HG02870 (cell line): ENCODE results near the gene SYCE1.
"Not testable (repeated sequence)": the region's sequence is repeated elsewhere in the genome, so short reads cannot be mapped to it uniquely, and the experiment has no call there.

Source experiments
- ATAC-seq: cut with Tn5 transposase; IDR thresholded peaks from one replicate; pipeline ENCODE4 v1.9.1; 2021; ENCODE audit warnings: mild to moderate bottlenecking, moderate library complexity; ENCODE audit not compliant: unreplicated experiment

SYCE1 gene

DNA sequence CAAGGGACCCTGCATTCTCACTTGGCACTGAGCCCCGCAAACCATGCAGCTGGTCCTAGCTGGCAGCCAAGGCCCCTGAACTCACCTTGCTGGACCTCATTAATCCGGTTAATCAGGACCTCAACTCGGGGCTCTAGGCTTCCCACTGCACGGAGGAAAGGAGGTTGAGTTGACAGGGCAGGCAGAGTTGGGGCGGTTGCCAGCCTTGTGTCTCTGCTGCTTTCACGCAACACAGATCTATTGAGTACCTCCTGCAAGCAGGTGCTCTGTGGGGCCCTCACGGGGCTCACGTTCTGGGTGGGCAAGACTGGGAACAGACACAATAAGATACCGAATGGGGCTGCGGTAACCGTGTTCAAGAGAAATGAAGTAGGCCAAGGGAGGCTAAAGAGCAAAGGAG lies 6.2 kb downstream of the SYCE1 start:
- no peak for ATAC-seq

DNA sequence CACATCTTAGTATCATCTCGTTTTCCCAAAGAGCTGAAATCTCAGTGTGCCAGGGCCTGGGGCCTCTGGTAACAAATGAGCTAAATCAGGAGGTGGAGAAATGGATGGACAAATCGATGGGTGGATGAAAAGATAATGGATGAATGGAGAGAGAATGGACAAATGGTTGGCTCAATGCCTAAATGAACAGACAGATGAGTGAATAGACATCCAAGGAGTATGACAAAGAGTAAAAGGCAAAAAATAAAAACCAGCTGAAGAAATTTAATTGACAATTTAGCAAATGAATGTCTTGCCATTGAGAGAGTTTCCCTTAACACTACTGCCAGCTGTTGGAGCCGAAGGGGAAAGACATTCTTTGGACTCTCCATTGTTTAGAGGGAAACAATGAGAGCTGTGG lies 8.0 kb downstream of the SYCE1 start:
- no peak for ATAC-seq

GRCh38 chr10:133555521-133555920 lies 9.9 kb downstream of the SYCE1 start:
- no peak for ATAC-seq

- ATAC-seq = no peak
These were observed 10.8 kb downstream of the SYCE1 start for GRCh38 chr10:133554600-133554999.

GRCh38 chr10:133544506-133544905 lies 20.9 kb downstream of the SYCE1 start:
- ATAC-seq = no peak

GRCh38 chr10:133541441-133541975 lies 23.9 kb downstream of the SYCE1 start:
- not testable (repeated sequence) for ATAC-seq

DNA sequence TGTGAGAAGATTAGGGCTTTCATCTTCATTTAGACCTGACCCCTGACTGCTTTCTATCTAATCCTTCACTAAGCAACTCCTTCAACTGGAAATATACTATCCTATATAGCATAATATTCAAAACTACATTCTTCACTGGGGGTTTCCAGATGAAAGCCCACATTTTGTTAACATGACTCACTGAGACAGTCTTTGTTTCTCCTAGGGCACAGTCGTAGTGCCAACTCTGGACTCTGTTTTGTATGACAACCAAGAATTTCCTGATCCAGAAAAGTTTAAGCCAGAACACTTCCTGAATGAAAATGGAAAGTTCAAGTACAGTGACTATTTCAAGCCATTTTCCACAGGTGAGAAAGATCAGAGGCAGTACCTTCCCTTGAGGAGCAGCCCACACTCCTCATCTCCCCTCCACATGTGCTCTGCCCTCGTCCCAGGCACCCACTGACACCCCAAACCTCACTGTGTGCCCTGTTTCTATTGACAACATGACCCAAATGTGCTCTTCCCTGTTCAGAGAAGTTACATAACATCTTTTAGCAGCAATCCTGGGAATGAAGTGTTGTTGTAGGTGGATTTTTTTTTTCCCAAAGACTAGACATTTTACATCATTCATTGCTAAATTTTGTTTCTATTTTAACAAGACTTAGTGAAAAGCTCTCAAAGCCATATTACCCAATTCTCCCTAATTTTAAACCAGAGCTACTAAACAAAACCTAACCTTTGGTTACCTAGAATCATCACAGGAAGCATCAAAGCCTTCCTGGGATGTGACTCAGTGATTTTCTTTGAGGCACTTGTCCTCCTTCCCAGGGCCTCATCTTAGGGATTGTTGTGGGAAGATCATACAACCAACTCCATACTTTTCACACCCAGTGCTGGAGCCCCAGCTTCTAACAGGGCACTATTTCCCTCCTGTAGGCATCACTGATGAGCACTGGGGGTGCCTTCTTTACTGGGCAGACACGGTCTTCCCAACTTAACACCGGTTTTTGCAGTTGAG lies 27.5 kb downstream of the SYCE1 start:
- no peak for ATAC-seq

DNA sequence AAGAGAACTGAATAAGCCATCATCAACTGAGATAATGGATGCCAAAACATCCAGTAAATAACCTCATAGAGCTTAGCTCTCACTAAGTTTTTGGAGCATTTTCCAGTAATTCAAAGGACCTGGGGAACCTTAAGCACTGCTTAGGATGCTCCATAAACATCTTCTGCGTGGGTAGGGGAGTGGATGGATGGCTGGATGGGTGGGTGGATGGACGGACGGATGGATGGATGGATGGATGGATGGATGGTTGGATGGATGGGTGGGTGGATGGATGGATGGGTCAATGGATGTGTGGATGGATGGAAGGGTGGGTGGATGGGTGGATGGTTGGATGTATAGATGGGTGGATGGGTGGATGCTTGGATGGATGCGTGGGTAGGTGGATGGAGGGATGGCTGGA lies 29.2 kb downstream of the SYCE1 start:
- no peak for ATAC-seq

- ATAC-seq = no peak
These were observed 31.0 kb downstream of the SYCE1 start for GRCh38 chr10:133534417-133534816.

DNA sequence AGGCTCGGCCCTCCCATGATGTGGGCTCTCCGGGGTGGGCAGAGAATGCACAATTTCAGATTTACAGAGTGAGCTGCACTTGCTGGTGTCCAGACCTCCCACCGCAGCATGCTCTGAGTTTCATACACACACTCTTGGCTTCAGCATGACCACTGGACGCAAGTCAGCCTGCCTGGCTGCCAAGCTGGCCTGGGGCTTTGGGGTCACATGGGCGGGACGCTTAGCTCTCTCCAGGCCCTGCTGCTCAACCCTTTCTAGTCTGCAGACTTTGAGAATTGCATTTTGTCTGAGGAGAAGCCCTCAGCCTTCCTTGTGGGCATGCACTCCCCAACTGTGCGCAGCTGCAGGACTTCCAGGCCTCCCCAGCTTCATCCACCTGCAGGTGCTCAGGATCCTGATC lies 32.5 kb downstream of the SYCE1 start:
- ATAC-seq = no peak

DNA sequence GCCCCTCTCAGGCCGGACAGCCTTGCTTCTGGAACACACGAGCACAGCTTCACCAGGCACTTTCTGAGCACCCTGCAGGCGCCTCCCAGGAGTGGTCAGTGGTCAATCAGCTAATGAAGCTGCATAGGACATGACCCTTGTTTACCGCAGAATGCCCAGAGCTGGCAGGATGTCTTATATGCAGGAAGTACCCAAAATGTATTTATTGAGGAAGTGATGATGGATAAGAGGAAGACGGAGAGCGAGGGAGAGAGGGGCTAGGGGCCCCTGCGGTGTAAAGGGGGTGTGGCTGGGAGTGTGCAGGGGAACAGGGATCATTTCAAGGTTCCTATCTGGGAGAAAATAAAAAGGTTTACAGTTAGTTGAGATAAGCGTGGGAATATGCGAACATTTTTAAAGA lies 34.9 kb downstream of the SYCE1 start:
- ATAC-seq = no peak

DNA sequence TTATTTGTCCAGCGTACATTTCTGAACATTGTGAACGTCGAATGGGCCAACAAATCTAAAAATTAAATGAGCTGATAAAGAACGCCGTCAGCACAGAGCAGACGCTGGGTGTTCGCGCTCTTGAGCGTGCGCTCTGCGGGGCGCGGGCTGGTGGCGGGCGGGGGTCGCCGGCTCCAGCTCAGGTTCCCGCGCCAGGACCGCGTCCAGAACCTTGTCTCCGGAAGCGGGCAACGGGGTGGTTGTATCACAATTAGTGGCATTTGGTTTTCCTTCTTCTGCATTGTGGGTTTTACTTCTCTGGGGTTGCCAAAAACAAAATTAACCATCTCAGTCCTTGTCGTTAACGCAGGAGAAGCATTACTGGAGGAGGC lies 35.8 kb downstream of the SYCE1 start:
- no peak for ATAC-seq

DNA sequence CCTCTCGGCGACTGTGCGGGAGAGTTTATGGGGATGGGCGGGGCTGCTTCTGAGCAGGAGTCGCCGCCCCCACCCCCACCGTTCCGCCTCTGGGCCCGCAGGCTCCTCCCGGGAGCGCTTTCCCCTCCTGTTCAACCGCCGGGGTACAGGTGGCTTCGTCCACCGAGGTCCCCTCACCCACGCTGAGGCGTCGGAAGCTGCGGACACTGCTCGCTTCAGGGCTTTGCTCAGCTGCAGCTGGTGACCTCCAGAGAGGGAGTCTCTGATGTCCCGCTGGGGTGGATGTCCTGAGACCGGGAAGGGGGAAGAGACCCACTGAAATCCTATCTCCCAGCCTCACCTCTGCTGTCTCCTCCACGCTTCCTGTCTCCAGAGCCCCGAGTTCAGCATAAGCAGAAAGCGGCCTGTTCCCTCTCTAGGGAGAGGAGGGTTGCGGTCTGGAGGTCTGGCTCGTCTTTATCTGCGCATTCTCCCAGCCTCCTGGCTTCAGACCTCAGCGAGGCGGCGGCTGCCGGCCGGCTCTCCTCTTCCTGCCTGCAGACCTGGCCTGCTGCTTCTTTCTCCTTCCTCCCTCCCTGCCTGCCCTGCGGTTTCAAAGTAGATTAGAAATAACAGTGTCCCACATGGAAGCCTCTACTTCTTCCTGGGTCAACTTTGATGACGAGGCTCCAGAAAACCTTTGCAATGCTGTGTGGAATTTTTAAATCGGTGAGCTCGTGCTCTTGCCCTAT lies 36.4 kb downstream of the SYCE1 start:
- no peak for ATAC-seq

DNA sequence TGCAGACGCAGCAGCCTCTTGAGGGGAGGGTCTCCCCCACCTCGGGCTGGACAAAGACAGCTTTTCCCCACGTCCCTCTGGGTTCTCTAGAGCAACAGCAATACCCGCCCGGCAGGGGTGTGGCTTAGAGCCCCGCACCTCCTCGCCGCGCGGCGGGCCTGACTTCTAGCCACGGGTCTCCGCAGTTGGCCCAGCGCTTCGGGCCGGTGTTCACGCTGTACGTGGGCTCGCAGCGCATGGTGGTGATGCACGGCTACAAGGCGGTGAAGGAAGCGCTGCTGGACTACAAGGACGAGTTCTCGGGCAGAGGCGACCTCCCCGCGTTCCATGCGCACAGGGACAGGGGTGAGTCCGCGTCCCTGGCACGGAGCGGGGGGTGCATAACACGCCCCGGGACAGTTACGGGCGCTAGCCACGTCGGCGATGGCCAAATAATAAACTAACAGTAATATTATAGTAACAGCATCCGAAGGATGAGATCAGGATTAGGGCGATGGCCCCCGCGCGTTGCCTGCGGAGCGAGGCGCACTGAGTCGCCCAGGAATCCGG lies 37.0 kb downstream of the SYCE1 start:
- ATAC-seq = no peak

DNA sequence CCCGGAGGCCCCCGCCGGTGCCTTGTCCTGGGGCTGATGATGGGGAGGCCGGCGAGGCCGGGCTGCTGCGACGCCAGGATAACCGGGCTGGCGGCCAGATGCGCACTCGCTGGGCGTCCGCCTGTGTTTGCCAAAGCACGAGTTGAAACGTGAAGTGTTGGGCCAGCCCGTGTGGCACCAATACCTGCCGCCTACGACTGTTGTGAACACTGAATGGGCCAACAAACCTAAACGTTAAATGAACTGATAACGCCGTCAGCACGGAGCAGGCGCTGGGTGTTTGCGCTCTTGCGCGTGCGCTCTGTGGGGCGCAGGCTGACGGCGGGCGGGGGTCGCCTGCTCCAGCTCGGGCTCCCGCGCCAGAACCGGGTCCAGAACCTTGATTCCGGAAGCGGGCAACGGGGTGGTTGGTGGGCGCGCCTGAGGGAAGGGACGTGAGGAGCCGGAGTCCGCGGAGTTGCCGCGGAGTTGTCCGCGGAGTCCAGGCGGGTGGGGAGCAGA lies 37.6 kb downstream of the SYCE1 start:
- no peak for ATAC-seq

DNA sequence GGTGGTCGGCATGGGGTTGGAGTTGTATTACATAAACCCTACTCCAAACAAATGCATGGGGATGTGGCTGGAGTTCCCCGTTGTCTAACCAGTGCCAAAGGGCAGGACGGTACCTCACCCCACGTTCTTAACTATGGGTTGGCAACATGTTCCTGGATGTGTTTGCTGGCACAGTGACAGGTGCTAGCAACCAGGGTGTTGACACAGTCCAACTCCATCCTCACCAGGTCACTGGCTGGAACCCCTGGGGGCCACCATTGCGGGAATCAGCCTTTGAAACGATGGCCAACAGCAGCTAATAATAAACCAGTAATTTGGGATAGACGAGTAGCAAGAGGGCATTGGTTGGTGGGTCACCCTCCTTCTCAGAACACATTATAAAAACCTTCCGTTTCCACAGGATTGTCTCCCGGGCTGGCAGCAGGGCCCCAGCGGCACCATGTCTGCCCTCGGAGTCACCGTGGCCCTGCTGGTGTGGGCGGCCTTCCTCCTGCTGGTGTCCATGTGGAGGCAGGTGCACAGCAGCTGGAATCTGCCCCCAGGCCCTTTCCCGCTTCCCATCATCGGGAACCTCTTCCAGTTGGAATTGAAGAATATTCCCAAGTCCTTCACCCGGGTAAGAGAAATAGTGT lies 38.3 kb downstream of the SYCE1 start, which contains the start of gene CYP2E1:
Gene CYP2E1 (plus strand): TSS at position 407 of the 632 bp plus-strand sequence. CDS start 33 bp downstream, at position 440.
- no peak for ATAC-seq

GRCh38 chr10:133525444-133525843 lies 39.9 kb downstream of the SYCE1 start:
- ATAC-seq = no peak

GRCh38 chr10:133523631-133524203 lies 41.7 kb downstream of the SYCE1 start:
- no peak for ATAC-seq

GRCh38 chr10:133520193-133520738 lies 45.1 kb downstream of the SYCE1 start:
- peak; percentile 93 for ATAC-seq

DNA sequence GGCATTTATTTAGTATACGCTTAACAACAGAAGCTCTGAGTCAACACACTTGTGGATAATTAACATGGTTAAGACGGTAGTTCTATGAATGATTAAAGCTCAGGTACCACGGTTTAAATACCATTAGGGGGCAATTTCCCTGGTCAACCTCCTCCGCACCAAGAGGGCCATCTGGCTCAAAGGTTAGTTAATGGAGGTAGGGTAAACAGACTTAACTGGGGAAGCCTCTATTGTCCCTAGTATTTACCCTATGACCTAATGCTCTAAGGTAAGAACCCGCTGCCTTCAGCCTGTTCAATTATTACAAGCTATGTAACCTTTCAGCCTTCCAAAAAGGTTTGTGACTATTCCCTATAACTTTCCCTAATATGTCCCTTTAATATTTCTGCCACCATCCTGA lies 46.9 kb downstream of the SYCE1 start:
- ATAC-seq = not testable (repeated sequence)
